Measurements from ENCODE around the gene DCAF4. TPM values are rescaled to one million over a fixed set of nuclear protein-coding genes. Genes with fewer than 3 reads are reported as not detected.
A peak's percentile ranks its signal among the peaks of the same experiment; 100 is the strongest.

Gene DCAF4
- polyA plus RNA-seq, 1 of the 3 experiments (the other 2 are of a cell fraction): 17.9 TPM

DNA sequence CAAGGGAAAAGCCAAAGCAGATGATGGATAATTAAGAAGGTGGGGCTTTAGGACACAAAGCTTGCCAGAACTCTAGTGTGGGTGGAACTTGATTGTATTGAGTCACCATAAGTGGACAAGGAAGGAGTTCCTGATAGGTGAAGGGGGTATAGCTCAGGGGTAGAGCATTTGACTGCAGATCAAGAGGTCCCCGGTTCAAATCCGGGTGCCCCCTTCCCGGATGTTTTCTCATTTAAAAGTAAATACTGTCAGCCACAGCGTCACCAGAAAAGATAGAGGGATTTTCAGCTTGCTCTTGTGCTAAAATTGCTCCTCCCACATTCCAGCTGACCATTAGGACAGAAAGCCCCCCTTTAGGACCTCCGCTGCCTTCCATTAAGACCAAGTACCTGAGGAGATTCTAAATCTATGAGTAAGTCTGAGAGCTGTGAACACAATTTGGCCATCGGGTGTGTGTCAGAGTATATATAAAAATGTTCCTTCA, 36.6 kb downstream of the DCAF4 start:
- TF ChIP-seq FOSL2 (IDR thresholded peaks at IDR 0.05; ENCODE audit: borderline replicate concordance, low read depth): 0 out of 2 replicates have a peak, but pooled peaks have one; percentile 10
- peak; percentile 30; the same call in 1 of the 2 replicates for TF ChIP-seq TEAD4 (IDR thresholded peaks at IDR 0.05; ENCODE audit: borderline replicate concordance, insufficient read depth)
- no peak for TF ChIP-seq MXI1 (IDR thresholded peaks at IDR 0.05; ENCODE audit: low read depth, low read length)
- no peaks in the 10 kb centered on the region for H3K9me2 ChIP-seq
- ChIA-PET POLR2A (no interaction called here), CTCF (interaction anchor here (0.7 to 4.6 kb wide), 4 partner anchors 14 to 448 kb away, joined by 3 to 25 read pairs (median 6); no protein-coding TSS in a partner anchor)
- H3K4me2 ChIP-seq: no peak overlapping the region
- H4K20me1 ChIP-seq (ENCODE audit: insufficient read depth): no peaks in the 10 kb centered on the region
- no peak overlapping the region for H2AFZ ChIP-seq (ENCODE audit: low read depth)
- no peak for DNase-seq
- no peaks in the 10 kb centered on the region for H3K79me2 ChIP-seq (ENCODE audit: insufficient read depth)
- H3K9me3 ChIP-seq: no peaks in the 10 kb centered on the region
- H3K27ac ChIP-seq (ENCODE audit: low read depth in 2 of 2, low read length in 1 of 2): no peak overlapping the region
- no peak overlapping the region for H3K4me3 ChIP-seq (ENCODE audit: low read depth in 2 of 2, low read length in 1 of 2)
- H3K4me1 ChIP-seq (ENCODE audit: control insufficient read depth in 1 of 2, insufficient read depth in 2 of 2, low read depth in 1 of 2, low read length in 1 of 2): no peaks in the 10 kb centered on the region
- H3K9ac ChIP-seq: no peak overlapping the region
- peaks cover 7 to 9% of the 10 kb centered on the region in 2 experiments for H3K36me3 ChIP-seq (replicated peaks in 1 of 2; ENCODE audit: control insufficient read depth in 1 of 2, insufficient read depth in 2 of 2, low read length in 1 of 2)
- WGBS (ENCODE audit: low lambda C conversion rate): 43% methylated on average over 6 of the region's 6 CpGs
- H3K27me3 ChIP-seq (ENCODE audit: insufficient read depth): no peaks in the 10 kb centered on the region
- peaks cover 8% of the 10 kb centered on the region for H3F3A ChIP-seq (replicated peaks; ENCODE audit: insufficient read depth)

DNA sequence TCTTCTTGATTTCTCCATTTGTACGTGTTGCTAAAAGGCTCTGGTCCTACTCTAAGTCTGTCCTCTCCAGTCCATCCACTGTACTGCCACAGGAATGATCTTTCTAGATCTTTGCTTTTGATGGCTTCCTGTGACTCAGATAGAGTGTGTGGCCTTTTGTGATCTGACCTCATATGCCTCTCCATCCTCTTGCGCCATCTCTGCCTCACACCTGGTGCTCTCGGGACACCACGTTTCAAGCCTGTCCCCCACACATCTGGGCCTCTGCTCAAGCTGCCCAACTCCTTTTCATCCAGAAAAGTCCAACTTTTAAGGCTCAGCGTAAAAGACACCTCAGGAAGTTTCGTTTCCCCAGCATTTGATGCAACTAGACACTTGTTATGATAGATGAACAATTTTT, 39.0 kb downstream of the DCAF4 start:
- no peak overlapping the region for H2AFZ ChIP-seq (ENCODE audit: low read depth)
- TF ChIP-seq, protein P1, sequence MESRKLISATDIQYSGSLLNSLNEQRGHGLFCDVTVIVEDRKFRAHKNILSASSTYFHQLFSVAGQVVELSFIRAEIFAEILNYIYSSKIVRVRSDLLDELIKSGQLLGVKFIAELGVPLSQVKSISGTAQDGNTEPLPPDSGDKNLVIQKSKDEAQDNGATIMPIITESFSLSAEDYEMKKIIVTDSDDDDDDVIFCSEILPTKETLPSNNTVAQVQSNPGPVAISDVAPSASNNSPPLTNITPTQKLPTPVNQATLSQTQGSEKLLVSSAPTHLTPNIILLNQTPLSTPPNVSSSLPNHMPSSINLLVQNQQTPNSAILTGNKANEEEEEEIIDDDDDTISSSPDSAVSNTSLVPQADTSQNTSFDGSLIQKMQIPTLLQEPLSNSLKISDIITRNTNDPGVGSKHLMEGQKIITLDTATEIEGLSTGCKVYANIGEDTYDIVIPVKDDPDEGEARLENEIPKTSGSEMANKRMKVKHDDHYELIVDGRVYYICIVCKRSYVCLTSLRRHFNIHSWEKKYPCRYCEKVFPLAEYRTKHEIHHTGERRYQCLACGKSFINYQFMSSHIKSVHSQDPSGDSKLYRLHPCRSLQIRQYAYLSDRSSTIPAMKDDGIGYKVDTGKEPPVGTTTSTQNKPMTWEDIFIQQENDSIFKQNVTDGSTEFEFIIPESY (IDR thresholded peaks at IDR 0.05; ENCODE audit: borderline replicate concordance, low read depth): no peak
- TF ChIP-seq MEF2A (IDR thresholded peaks at IDR 0.05; ENCODE audit: borderline replicate concordance, low read depth): no peak
- TF ChIP-seq NRF1 (IDR thresholded peaks at IDR 0.05; ENCODE audit: low read depth, low read length): no peak
- TF ChIP-seq, protein P2, sequence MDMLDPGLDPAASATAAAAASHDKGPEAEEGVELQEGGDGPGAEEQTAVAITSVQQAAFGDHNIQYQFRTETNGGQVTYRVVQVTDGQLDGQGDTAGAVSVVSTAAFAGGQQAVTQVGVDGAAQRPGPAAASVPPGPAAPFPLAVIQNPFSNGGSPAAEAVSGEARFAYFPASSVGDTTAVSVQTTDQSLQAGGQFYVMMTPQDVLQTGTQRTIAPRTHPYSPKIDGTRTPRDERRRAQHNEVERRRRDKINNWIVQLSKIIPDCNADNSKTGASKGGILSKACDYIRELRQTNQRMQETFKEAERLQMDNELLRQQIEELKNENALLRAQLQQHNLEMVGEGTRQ (IDR thresholded peaks at IDR 0.05; ENCODE audit: borderline replicate concordance, low read depth, low read length): no peak
- TF ChIP-seq IRF3 (IDR thresholded peaks at IDR 0.05; ENCODE audit: low read depth, low read length): no peak
- peaks cover 5 to 20% of the 10 kb centered on the region in 2 experiments for H3K36me3 ChIP-seq (replicated peaks in 1 of 2; ENCODE audit: control insufficient read depth in 1 of 2, insufficient read depth in 2 of 2, low read length in 1 of 2)
- DNase-seq: no peak
- no peak overlapping the region for H3K27ac ChIP-seq (ENCODE audit: low read depth in 2 of 2, low read length in 1 of 2)
- ChIA-PET CTCF (interaction anchor here (4.6 kb wide), 1 partner anchor 17 kb away, joined by 25 read pairs; no protein-coding TSS in a partner anchor), POLR2A (no interaction called here)
- no peaks in the 10 kb centered on the region for H3K79me2 ChIP-seq (ENCODE audit: insufficient read depth)
- H3K27me3 ChIP-seq (ENCODE audit: insufficient read depth): no peaks in the 10 kb centered on the region
- no peaks in the 10 kb centered on the region for H4K20me1 ChIP-seq (ENCODE audit: insufficient read depth)
- H3K9me3 ChIP-seq: no peaks in the 10 kb centered on the region
- WGBS (ENCODE audit: low lambda C conversion rate): 81% methylated on average over 6 of the region's 6 CpGs
- H3K4me2 ChIP-seq: no peak overlapping the region
- H3F3A ChIP-seq (replicated peaks; ENCODE audit: insufficient read depth): peaks cover 8% of the 10 kb centered on the region
- H3K4me1 ChIP-seq (ENCODE audit: control insufficient read depth in 1 of 2, insufficient read depth in 2 of 2, low read depth in 1 of 2, low read length in 1 of 2): no peaks in the 10 kb centered on the region
- H3K9ac ChIP-seq: no peak overlapping the region
- H3K4me3 ChIP-seq (ENCODE audit: low read depth in 2 of 2, low read length in 1 of 2): no peak overlapping the region
- H3K9me2 ChIP-seq: no peaks in the 10 kb centered on the region
